SJCRH30 (cell line): ENCODE results near the gene KLHL40. TPM values are rescaled to one million over a fixed set of nuclear protein-coding genes. Genes with fewer than 3 reads are reported as not detected.
"Not testable (repeated sequence)": the region's sequence is repeated elsewhere in the genome, so short reads cannot be mapped to it uniquely, and the experiment has no call there.

ENCODE experiments used
- DNase-seq, 2 experiments: peaks; one replicate each; pipeline ENCODE4 v3.0.0-alpha.2; 2015 to 2020
- H3K27ac ChIP-seq: fragments of 250-450 bp; sonication (Bioruptor Pico); 2 replicates; pipeline ENCODE4 v1.5.1; 2020; ENCODE audit warnings: mild to moderate bottlenecking, moderate library complexity
- H3K27me3 ChIP-seq: fragments of 250-450 bp; sonication (Bioruptor Pico); 2 replicates; pipeline ENCODE4 v1.5.1; 2020; ENCODE audit warnings: mild to moderate bottlenecking, moderate library complexity
- H3K36me3 ChIP-seq: fragments of 250-450 bp; sonication (Bioruptor Pico); 2 replicates; pipeline ENCODE4 v1.5.1; 2020; ENCODE audit warnings: mild to moderate bottlenecking, moderate library complexity
- H3K4me1 ChIP-seq: fragments of 250-450 bp; sonication (Bioruptor Pico); 2 replicates; pipeline ENCODE4 v1.5.1; 2020; ENCODE audit warnings: mild to moderate bottlenecking, moderate library complexity
- H3K4me3 ChIP-seq: fragments of 250-450 bp; sonication (Bioruptor Pico); 2 replicates; pipeline ENCODE4 v1.5.1; 2020; ENCODE audit warnings: mild to moderate bottlenecking, moderate library complexity
- H3K9me3 ChIP-seq: fragments of 250-450 bp; sonication (Bioruptor Pico); replicated peaks from 2 replicates; pipeline ENCODE4 v1.5.1; 2020; ENCODE audit warnings: mild to moderate bottlenecking, moderate library complexity
- total RNA-seq: library from RNA; depleted of rRNA; stranded (reverse); fragments of >200 nt; shearing (Covaris generic); gene quantifications from 2 replicates; pipeline ENCODE4 v1.2.3, GENCODE V29; 2014

Gene KLHL40
- total RNA-seq, 1 experiment from 2014 or later, result 0.59 TPM

GRCh38 chr3:42708611-42709151 is 23.3 kb downstream of the KLHL40 start:
- no peaks in the 10 kb centered on the region for H3K27me3 ChIP-seq
- no peak overlapping the region for H3K27ac ChIP-seq
- DNase-seq, result no peak
- H3K36me3 ChIP-seq, result no peaks in the 10 kb centered on the region
- H3K9me3 ChIP-seq, result no peaks in the 10 kb centered on the region
- no peaks in the 10 kb centered on the region for H3K4me1 ChIP-seq
- no peak overlapping the region for H3K4me3 ChIP-seq

- no peak for DNase-seq
- Histone ChIP-seq H3K9me3 (no peaks in the 10 kb centered on the region), H3K27ac (no peak overlapping the region)
Observed at GRCh38 chr3:42709621-42710020, 24.3 kb downstream of the KLHL40 start.

GRCh38 chr3:42710323-42711021 is 25.1 kb downstream of the KLHL40 start:
- Histone ChIP-seq H3K27ac (no peak overlapping the region), H3K4me3 (no peak overlapping the region), H3K9me3 (no peaks in the 10 kb centered on the region), H3K4me1 (no peaks in the 10 kb centered on the region), H3K36me3 (no peaks in the 10 kb centered on the region), H3K27me3 (no peaks in the 10 kb centered on the region)
- DNase-seq, result no peak

More at GRCh38 chr3:42709621-42710020, 24.3 kb downstream of the KLHL40 start:
- Histone ChIP-seq H3K4me1 (no peaks in the 10 kb centered on the region), H3K4me3 (no peak overlapping the region), H3K36me3 (no peaks in the 10 kb centered on the region), H3K27me3 (no peaks in the 10 kb centered on the region)

- no peak for DNase-seq
- Histone ChIP-seq H3K9me3 (no peaks in the 10 kb centered on the region), H3K36me3 (no peaks in the 10 kb centered on the region), H3K4me1 (no peaks in the 10 kb centered on the region), H3K4me3 (no peak overlapping the region), H3K27me3 (no peaks in the 10 kb centered on the region), H3K27ac (no peak overlapping the region)
Observed at GRCh38 chr3:42711491-42712343, 26.4 kb downstream of the KLHL40 start.

GRCh38 chr3:42712344-42712648 is 27.0 kb downstream of the KLHL40 start:
- no peak overlapping the region for H3K27ac ChIP-seq
- DNase-seq, result no peak
- no peaks in the 10 kb centered on the region for H3K9me3 ChIP-seq
- no peaks in the 10 kb centered on the region for H3K36me3 ChIP-seq
- no peaks in the 10 kb centered on the region for H3K27me3 ChIP-seq
- no peak overlapping the region for H3K4me3 ChIP-seq
- H3K4me1 ChIP-seq, result no peaks in the 10 kb centered on the region

GRCh38 chr3:42712688-42713372 is 27.5 kb downstream of the KLHL40 start:
- no peak overlapping the region for H3K4me3 ChIP-seq

GRCh38 chr3:42713747-42714146 is 28.4 kb downstream of the KLHL40 start:
- Histone ChIP-seq H3K27me3 (no peaks in the 10 kb centered on the region), H3K27ac (no peak overlapping the region), H3K4me1 (no peaks in the 10 kb centered on the region), H3K9me3 (no peaks in the 10 kb centered on the region), H3K4me3 (no peak overlapping the region), H3K36me3 (no peaks in the 10 kb centered on the region)
- no peak for DNase-seq

More at GRCh38 chr3:42712688-42713372, 27.5 kb downstream of the KLHL40 start:
- Histone ChIP-seq H3K36me3 (no peaks in the 10 kb centered on the region), H3K27ac (no peak overlapping the region), H3K27me3 (no peaks in the 10 kb centered on the region), H3K9me3 (no peaks in the 10 kb centered on the region), H3K4me1 (no peaks in the 10 kb centered on the region)
- DNase-seq, result no peak

GRCh38 chr3:42714171-42714852 is 29.0 kb downstream of the KLHL40 start:
- no peaks in the 10 kb centered on the region for H3K4me1 ChIP-seq
- H3K27me3 ChIP-seq, result no peaks in the 10 kb centered on the region
- H3K4me3 ChIP-seq, result no peak overlapping the region
- no peaks in the 10 kb centered on the region for H3K36me3 ChIP-seq
- DNase-seq, result no peak
- H3K27ac ChIP-seq, result no peak overlapping the region
- H3K9me3 ChIP-seq, result no peaks in the 10 kb centered on the region

GRCh38 chr3:42717306-42717705 is 32.0 kb downstream of the KLHL40 start:
- H3K27me3 ChIP-seq, result no peaks in the 10 kb centered on the region
- no peak for DNase-seq

GRCh38 chr3:42718338-42718737 is 33.0 kb downstream of the KLHL40 start:
- no peaks in the 10 kb centered on the region for H3K27me3 ChIP-seq
- no peaks in the 10 kb centered on the region for H3K4me1 ChIP-seq
- DNase-seq, result no peak
- H3K36me3 ChIP-seq, result no peaks in the 10 kb centered on the region
- H3K4me3 ChIP-seq, result no peak overlapping the region
- no peak overlapping the region for H3K27ac ChIP-seq
- H3K9me3 ChIP-seq, result no peaks in the 10 kb centered on the region

More at GRCh38 chr3:42717306-42717705, 32.0 kb downstream of the KLHL40 start:
- H3K4me1 ChIP-seq, result no peaks in the 10 kb centered on the region
- no peaks in the 10 kb centered on the region for H3K36me3 ChIP-seq
- H3K9me3 ChIP-seq, result no peaks in the 10 kb centered on the region
- no peak overlapping the region for H3K4me3 ChIP-seq
- no peak overlapping the region for H3K27ac ChIP-seq

- Histone ChIP-seq H3K36me3 (no peaks in the 10 kb centered on the region), H3K4me1 (no peaks in the 10 kb centered on the region), H3K27ac (no peak overlapping the region), H3K9me3 (no peaks in the 10 kb centered on the region), H3K4me3 (no peak overlapping the region), H3K27me3 (no peaks in the 10 kb centered on the region)
- no peak for DNase-seq
Observed at GRCh38 chr3:42719002-42719401, 33.7 kb downstream of the KLHL40 start.

- Histone ChIP-seq H3K9me3 (no peaks in the 10 kb centered on the region), H3K27me3 (no peaks in the 10 kb centered on the region), H3K4me3 (no peak overlapping the region), H3K4me1 (no peaks in the 10 kb centered on the region), H3K27ac (no peak overlapping the region), H3K36me3 (no peaks in the 10 kb centered on the region)
- DNase-seq, result no peak
Observed at GRCh38 chr3:42720126-42720525, 34.8 kb downstream of the KLHL40 start.

GRCh38 chr3:42721690-42722089 is 36.4 kb downstream of the KLHL40 start:
- no peak for DNase-seq

GRCh38 chr3:42722442-42722841 is 37.1 kb downstream of the KLHL40 start:
- H3K27ac ChIP-seq, H3K36me3 ChIP-seq, H3K9me3 ChIP-seq, H3K27me3 ChIP-seq, DNase-seq, H3K4me3 ChIP-seq, H3K4me1 ChIP-seq: not testable (repeated sequence)

More at GRCh38 chr3:42721690-42722089, 36.4 kb downstream of the KLHL40 start:
- Histone ChIP-seq H3K4me3 (no peak overlapping the region), H3K27me3 (no peaks in the 10 kb centered on the region), H3K27ac (no peak overlapping the region), H3K4me1 (no peaks in the 10 kb centered on the region), H3K9me3 (no peaks in the 10 kb centered on the region), H3K36me3 (no peaks in the 10 kb centered on the region)
